Hepatocyte (in vitro differentiated cells): ENCODE results near the gene ABCA8. TPM values are rescaled to one million over a fixed set of nuclear protein-coding genes. Genes with fewer than 3 reads are reported as not detected.

ENCODE experiments used
- DNase-seq: peaks from one replicate; pipeline ENCODE4 v3.0.0-alpha.2; 2016; ENCODE audit warnings: low spot score
- H2AFZ ChIP-seq: fragments of 200-600 bp; sonication (generic); 2 replicates; pipeline ENCODE4 v1.6.0; 2016; ENCODE audit warnings: antibody characterized with exemption, mild to moderate bottlenecking
- H3K27ac ChIP-seq: fragments of 200-600 bp; sonication (generic); 2 replicates; pipeline ENCODE4 v1.5.1; 2016; ENCODE audit warnings: mild to moderate bottlenecking
- H3K27me3 ChIP-seq: fragments of 200-600 bp; sonication (generic); 2 replicates; pipeline ENCODE4 v1.6.1; 2016
- H3K36me3 ChIP-seq: fragments of 200-600 bp; sonication (generic); replicated peaks from 2 replicates; pipeline ENCODE4 v1.5.1; 2016; ENCODE audit warnings: low read depth; ENCODE audit not compliant: insufficient read depth
- H3K4me1 ChIP-seq: fragments of 200-600 bp; sonication (generic); 2 replicates; pipeline ENCODE4 v1.5.1; 2016; ENCODE audit warnings: mild to moderate bottlenecking, moderate library complexity; ENCODE audit not compliant: insufficient read depth
- H3K4me2 ChIP-seq: fragments of 200-600 bp; sonication (generic); 2 replicates; pipeline ENCODE4 v1.6.0; 2016
- H3K4me3 ChIP-seq: fragments of 200-600 bp; sonication (generic); 2 replicates; pipeline ENCODE4 v1.5.1; 2016; ENCODE audit warnings: mild to moderate bottlenecking
- H3K79me2 ChIP-seq: fragments of 200-600 bp; sonication (generic); 2 replicates; pipeline ENCODE4 v1.6.0; 2017; ENCODE audit warnings: mild to moderate bottlenecking
- H3K9me2 ChIP-seq: fragments of 200-600 bp; sonication (generic); replicated peaks from 2 replicates; pipeline ENCODE4 v1.6.0; 2017; ENCODE audit warnings: mild to moderate bottlenecking; ENCODE audit not compliant: insufficient read depth
- H3K9me3 ChIP-seq: fragments of 200-600 bp; sonication (generic); 2 replicates; pipeline ENCODE4 v1.5.1; 2016; ENCODE audit warnings: low read depth, mild to moderate bottlenecking
- H4K20me1 ChIP-seq: fragments of 200-600 bp; sonication (generic); 2 replicates; pipeline ENCODE4 v1.6.0; 2016; ENCODE audit warnings: mild to moderate bottlenecking; ENCODE audit not compliant: insufficient read depth, poor library complexity, severe bottlenecking
- EZH2 ChIP-seq: fragments of 200-600 bp; sonication (generic); IDR thresholded peaks from 2 replicates; pipeline ENCODE4 v1.6.1; 2016; ENCODE audit warnings: antibody characterized with exemption, mild to moderate bottlenecking, borderline replicate concordance
- EZH2phosphoT487 ChIP-seq: fragments of 200-600 bp; sonication (generic); IDR thresholded peaks from one replicate; pipeline ENCODE4 v1.6.1; 2018; ENCODE audit warnings: antibody characterized with exemption, mild to moderate bottlenecking, low read depth, moderate library complexity; ENCODE audit not compliant: unreplicated experiment, severe bottlenecking
- WGBS: methylation state at CpG from one replicate; pipeline ENCODE4 v1.1.6; 2016; ENCODE audit warnings: low lambda C conversion rate; ENCODE audit errors: missing lambda C conversion rate; 5-methylcytosine and 5-hydroxymethylcytosine counted together
- polyA plus RNA-seq: library from polyadenylated mRNA; unstranded; fragments of >200 nt; fragmentation: Nextera tagmentation; extraction: Ambion mirVana; gene quantifications from 2 replicates; pipeline ENCODE4 v1.2.1, GENCODE V29; 2016
- total RNA-seq: library from RNA; depleted of rRNA; stranded (reverse); fragments of >200 nt; gene quantifications from 2 replicates; pipeline ENCODE4 v1.2.3, GENCODE V29; 2014
- TF ChIP-seq, protein P1 (sequence below): fragments of 200-600 bp; sonication (generic); IDR thresholded peaks from 2 replicates; pipeline ENCODE4 v1.5.1; 2016; ENCODE audit warnings: antibody characterized with exemption, mild to moderate bottlenecking; ENCODE audit not compliant: poor library complexity

The ABCA8 gene
- total and polyA plus RNA-seq, 2 experiments from 2014 or later: 2.1 to 6.0 TPM

- no peaks in the 10 kb centered on the region for H4K20me1 ChIP-seq
- H2AFZ ChIP-seq: no peak overlapping the region
- no peaks in the 10 kb centered on the region for H3K79me2 ChIP-seq
- DNase-seq: peak; percentile 51
- H3K4me3 ChIP-seq: no peak overlapping the region
- H3K27ac ChIP-seq: peak overlapping the region; percentile 31
- no peaks in the 10 kb centered on the region for H3K27me3 ChIP-seq
- peaks cover 12% of the 10 kb centered on the region for H3K4me1 ChIP-seq
- H3K9me2 ChIP-seq: no peaks in the 10 kb centered on the region
- TF ChIP-seq EZH2 (no peak), EZH2phosphoT487 (no peak)
- TF ChIP-seq, protein P1, sequence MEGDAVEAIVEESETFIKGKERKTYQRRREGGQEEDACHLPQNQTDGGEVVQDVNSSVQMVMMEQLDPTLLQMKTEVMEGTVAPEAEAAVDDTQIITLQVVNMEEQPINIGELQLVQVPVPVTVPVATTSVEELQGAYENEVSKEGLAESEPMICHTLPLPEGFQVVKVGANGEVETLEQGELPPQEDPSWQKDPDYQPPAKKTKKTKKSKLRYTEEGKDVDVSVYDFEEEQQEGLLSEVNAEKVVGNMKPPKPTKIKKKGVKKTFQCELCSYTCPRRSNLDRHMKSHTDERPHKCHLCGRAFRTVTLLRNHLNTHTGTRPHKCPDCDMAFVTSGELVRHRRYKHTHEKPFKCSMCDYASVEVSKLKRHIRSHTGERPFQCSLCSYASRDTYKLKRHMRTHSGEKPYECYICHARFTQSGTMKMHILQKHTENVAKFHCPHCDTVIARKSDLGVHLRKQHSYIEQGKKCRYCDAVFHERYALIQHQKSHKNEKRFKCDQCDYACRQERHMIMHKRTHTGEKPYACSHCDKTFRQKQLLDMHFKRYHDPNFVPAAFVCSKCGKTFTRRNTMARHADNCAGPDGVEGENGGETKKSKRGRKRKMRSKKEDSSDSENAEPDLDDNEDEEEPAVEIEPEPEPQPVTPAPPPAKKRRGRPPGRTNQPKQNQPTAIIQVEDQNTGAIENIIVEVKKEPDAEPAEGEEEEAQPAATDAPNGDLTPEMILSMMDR: no peak
- no peaks in the 10 kb centered on the region for H3K9me3 ChIP-seq
- H3K36me3 ChIP-seq: no peaks in the 10 kb centered on the region
- WGBS: 36% methylated on average over 8 of the region's 8 CpGs
- H3K4me2 ChIP-seq: peak overlapping the region; percentile 47
These were observed 134.2 kb downstream of the ABCA8 start for GRCh38 chr17:68820825-68821481.

DNA sequence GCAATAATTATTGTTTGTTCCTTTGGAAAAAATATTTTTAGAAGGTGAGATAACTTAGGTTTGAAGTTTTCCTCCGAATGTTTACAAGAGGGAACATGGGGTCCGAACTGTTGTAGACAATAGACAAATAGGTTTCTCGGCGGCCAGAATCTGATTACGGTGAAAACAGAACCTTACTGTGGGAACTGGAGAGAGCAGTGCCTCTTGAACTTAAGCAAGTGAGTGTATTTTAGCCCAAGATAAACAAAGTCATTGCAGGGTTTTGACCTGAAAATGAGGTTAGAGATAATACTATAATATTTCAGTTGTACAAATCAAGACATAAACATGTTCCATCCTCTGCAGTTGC is 134.7 kb downstream of the ABCA8 start:
- H3K27ac ChIP-seq: no peak overlapping the region
- H3K4me1 ChIP-seq: peaks cover 12% of the 10 kb centered on the region
- H3K4me2 ChIP-seq: peak overlapping the region; percentile 47
- no peaks in the 10 kb centered on the region for H4K20me1 ChIP-seq
- 44% methylated on average over 5 of the region's 5 CpGs for WGBS
- no peak overlapping the region for H3K4me3 ChIP-seq
- no peaks in the 10 kb centered on the region for H3K27me3 ChIP-seq
- H3K9me2 ChIP-seq: no peaks in the 10 kb centered on the region
- H3K79me2 ChIP-seq: no peaks in the 10 kb centered on the region
- no peak overlapping the region for H2AFZ ChIP-seq
- H3K9me3 ChIP-seq: no peaks in the 10 kb centered on the region
- DNase-seq: no peak
- TF ChIP-seq, protein P1: no peak
- no peak for TF ChIP-seq EZH2
- TF ChIP-seq EZH2phosphoT487: no peak
- H3K36me3 ChIP-seq: no peaks in the 10 kb centered on the region

DNA sequence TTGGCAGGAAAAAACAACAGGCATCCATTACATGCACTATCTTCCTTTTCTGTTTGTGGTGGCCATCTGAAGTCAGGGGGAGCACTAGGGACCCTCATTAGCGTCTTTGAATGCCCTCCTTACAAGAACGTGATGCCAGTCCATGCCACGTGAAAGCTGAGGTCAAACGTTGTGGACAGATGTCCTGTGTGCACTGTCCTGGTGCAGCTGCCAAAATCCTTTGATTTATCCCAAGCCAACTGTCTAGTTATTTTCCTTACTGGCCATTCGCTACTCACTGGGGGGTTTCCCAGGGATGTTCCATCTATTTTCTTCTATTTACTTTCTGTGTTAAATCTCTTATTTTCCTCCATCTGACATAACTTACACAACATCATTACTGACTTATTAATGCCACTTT is 135.7 kb downstream of the ABCA8 start:
- TF ChIP-seq EZH2phosphoT487 (no peak), EZH2 (no peak)
- TF ChIP-seq, protein P1: no peak
- no peaks in the 10 kb centered on the region for H3K27me3 ChIP-seq
- no peak overlapping the region for H3K4me2 ChIP-seq
- no peaks in the 10 kb centered on the region for H3K36me3 ChIP-seq
- no peak overlapping the region for H3K27ac ChIP-seq
- no peaks in the 10 kb centered on the region for H4K20me1 ChIP-seq
- peaks cover 12% of the 10 kb centered on the region for H3K4me1 ChIP-seq
- no peaks in the 10 kb centered on the region for H3K9me3 ChIP-seq
- H3K4me3 ChIP-seq: no peak overlapping the region
- 97% methylated on average over 5 of the region's 5 CpGs for WGBS
- H3K79me2 ChIP-seq: no peaks in the 10 kb centered on the region
- H3K9me2 ChIP-seq: no peaks in the 10 kb centered on the region
- no peak for DNase-seq
- H2AFZ ChIP-seq: no peak overlapping the region

Other genes starting within 250 kb of the ABCA8 start
- 0.60 and 6.6 TPM in 2 replicates for gene ABCA9, start 105.5 kb upstream of the ABCA8 start, total RNA-seq
- 0.34 and 1.4 TPM in 2 replicates for gene ABCA9, start 105.5 kb upstream of the ABCA8 start, polyA plus RNA-seq
- gene ABCA6, start 186.5 kb upstream of the ABCA8 start, total RNA-seq: 6.3 and 6.5 TPM in 2 replicates
- gene ABCA6, start 186.5 kb upstream of the ABCA8 start, polyA plus RNA-seq: 1.6 and 1.7 TPM in 2 replicates